ENCODE data around the gene UNC13A. TPM values are rescaled to one million over a fixed set of nuclear protein-coding genes. Genes with fewer than 3 reads are reported as not detected.

UNC13A gene
- total RNA-seq, 1 experiment from 2014 or later: 0.21 TPM

DNA sequence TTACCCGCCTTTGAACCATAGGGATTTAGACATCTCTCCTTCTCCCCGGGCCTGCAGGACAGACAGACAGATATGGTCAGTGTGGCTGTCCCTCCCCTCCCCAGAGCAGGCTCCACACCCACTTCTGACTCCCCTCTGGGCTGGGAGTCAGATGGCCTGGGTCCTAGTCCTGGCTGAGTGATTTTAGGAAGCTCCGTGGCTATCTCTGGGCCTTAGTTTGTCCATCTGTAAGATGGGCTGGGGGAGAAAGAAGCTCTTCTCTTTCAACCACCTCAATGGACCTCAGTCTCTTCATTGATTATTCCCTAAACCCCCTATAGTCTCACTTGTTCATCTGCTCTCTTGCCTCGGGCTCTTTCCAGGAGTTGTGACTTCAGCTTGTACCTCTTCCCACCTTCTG, 35.5 kb downstream of the UNC13A start:
- no TSS peak for BruUV-seq (replicated peaks)
- peaks cover 17% of the 10 kb centered on the region for H3K27me3 Mint-ChIP-seq (ENCODE audit: insufficient read depth, unreplicated experiment)
- CTCF ChIA-PET: no interaction called here

DNA sequence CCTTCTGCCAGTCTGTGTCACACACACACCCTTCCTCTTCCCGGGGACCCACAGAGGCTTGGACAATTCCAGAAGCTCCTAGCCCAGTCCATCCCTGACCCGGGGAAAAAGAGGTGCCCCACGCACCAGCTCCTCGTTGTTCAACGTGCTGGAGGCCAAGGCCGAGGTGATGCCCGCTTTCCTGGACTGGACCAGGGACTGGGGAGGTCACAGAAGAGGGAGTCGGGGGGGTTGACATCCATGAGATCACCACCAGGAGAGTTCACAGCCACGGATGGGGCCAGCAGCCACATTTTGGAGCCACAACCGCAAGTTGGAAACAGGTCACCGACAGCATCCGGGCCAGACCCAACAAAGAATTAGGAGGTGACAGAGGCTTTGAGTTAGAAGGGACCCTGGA, 39.4 kb downstream of the UNC13A start:
- intact Hi-C loops (cut with micrococcal nuclease): no loop called here
- Mint-ChIP-seq H3K4me3 (ENCODE audit: unreplicated experiment) (no peak overlapping the region), H3K27ac (ENCODE audit: low read depth, unreplicated experiment) (no peak overlapping the region), H3K9me3 (ENCODE audit: unreplicated experiment) (peaks cover under 1% of the 10 kb centered on the region), H3K4me1 (ENCODE audit: insufficient read depth, unreplicated experiment) (no peaks in the 10 kb centered on the region), H3K27me3 (ENCODE audit: insufficient read depth, unreplicated experiment) (peaks cover 19% of the 10 kb centered on the region), H3K36me3 (ENCODE audit: insufficient read depth, unreplicated experiment) (no peaks in the 10 kb centered on the region)
- CTCF ChIA-PET: interaction anchor here (1.2 kb wide), 1 partner anchor 10 kb away, joined by 3 read pairs; no protein-coding TSS in a partner anchor
- no TSS peak for BruUV-seq (replicated peaks)
- TF ChIP-seq, protein P1, sequence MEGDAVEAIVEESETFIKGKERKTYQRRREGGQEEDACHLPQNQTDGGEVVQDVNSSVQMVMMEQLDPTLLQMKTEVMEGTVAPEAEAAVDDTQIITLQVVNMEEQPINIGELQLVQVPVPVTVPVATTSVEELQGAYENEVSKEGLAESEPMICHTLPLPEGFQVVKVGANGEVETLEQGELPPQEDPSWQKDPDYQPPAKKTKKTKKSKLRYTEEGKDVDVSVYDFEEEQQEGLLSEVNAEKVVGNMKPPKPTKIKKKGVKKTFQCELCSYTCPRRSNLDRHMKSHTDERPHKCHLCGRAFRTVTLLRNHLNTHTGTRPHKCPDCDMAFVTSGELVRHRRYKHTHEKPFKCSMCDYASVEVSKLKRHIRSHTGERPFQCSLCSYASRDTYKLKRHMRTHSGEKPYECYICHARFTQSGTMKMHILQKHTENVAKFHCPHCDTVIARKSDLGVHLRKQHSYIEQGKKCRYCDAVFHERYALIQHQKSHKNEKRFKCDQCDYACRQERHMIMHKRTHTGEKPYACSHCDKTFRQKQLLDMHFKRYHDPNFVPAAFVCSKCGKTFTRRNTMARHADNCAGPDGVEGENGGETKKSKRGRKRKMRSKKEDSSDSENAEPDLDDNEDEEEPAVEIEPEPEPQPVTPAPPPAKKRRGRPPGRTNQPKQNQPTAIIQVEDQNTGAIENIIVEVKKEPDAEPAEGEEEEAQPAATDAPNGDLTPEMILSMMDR (IDR thresholded peaks at IDR 0.05; ENCODE audit: unreplicated experiment): no peak
- DNase-seq (ENCODE audit: unreplicated experiment): no peak
- POLR2A ChIA-PET: no interaction called here

More for the DNA sequence above, 35.5 kb downstream of the UNC13A start:
- intact Hi-C loops (cut with micrococcal nuclease): no loop called here
- Mint-ChIP-seq H3K4me1 (ENCODE audit: insufficient read depth, unreplicated experiment) (no peaks in the 10 kb centered on the region), H3K36me3 (ENCODE audit: insufficient read depth, unreplicated experiment) (no peaks in the 10 kb centered on the region), H3K4me3 (ENCODE audit: unreplicated experiment) (no peak overlapping the region), H3K27ac (ENCODE audit: low read depth, unreplicated experiment) (no peak overlapping the region), H3K9me3 (ENCODE audit: unreplicated experiment) (peaks cover 8% of the 10 kb centered on the region)
- no peak for DNase-seq (ENCODE audit: unreplicated experiment)
- TF ChIP-seq, protein P1 (IDR thresholded peaks at IDR 0.05; ENCODE audit: unreplicated experiment): no peak
- POLR2A ChIA-PET: no interaction called here

DNA sequence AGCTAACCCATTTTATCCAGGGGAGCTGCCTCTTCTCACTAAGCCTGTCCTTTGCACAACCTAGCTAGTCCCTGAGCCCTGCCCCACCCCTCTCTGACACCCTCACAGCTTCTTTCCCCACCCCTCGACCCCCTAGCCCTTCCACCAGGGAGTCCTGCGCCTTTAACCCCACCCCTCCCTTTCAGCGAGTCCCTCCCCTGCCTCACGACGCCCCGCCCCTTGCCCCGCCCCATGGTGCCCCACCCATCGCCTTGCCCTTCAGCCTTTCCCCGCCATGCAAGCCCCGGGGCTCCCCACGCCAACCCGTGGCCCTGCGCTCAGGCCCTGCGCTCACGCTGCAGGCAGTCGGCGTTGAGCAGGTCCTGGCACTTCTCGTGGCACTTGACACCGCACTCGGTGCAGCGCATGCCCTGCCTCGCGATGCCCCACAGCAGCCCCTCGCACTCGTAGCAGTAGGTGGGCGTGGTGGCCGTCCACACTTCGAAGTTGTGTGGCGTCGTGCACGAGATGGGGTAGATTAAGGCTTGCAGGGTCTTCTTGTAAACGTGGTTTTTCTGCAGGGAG, 40.0 kb downstream of the UNC13A start:
- CTCF ChIA-PET: interaction anchor here (0.5 to 1.2 kb wide), 2 partner anchors 10 to 112 kb away, joined by 3 read pairs; no protein-coding TSS in a partner anchor
- no peaks in the 10 kb centered on the region for H3K4me1 Mint-ChIP-seq (ENCODE audit: insufficient read depth, unreplicated experiment)
- intact Hi-C loops (cut with micrococcal nuclease): no loop called here

DNA sequence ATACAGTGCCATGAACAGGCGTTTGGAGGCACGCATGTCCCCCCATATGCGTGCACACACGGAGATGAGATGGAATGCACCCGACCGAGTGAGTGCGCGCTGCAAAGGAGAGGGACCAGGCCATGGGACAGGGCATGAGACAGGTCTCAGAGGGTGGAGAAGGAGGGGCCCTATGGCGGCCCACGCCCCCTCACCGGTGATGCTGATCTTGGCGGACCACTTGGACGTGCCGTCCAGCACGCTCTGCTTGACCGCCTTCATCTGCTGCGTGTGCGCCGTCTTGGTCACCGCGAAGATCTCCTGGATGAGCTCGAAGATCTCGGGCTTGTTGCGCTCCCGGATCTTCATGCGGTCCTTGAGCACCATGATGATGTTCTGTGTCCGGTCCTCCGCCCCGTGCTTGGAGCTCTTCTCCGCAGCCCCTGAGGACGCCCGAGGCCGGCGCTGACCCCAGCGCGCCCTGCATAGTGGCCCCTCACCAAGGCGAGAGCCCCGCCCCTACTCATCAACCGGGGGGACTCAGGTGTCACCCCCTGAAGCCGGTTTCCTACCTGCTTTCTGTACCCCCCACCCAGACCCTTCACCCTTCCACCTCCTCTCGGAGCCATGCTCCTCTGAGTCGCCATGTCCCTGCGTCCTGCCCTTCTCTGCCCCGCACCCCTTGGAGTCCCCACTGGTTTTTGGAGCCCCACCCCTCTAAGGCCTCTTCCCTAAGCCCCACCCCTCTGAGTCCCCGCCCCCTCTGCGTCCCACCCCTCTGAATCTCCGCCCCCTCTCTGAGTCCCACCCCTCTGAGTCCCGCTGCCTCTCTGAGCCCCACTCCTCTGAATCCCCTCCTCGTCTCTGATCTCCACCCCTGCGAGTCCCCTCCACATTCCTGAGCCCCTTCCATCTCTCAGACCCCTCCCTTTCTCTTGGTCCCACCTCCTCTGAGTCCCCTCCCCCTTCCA, 40.8 kb downstream of the UNC13A start:
- Mint-ChIP-seq H3K27me3 (ENCODE audit: insufficient read depth, unreplicated experiment) (peaks cover 12% of the 10 kb centered on the region), H3K4me3 (ENCODE audit: unreplicated experiment) (no peak overlapping the region), H3K27ac (ENCODE audit: low read depth, unreplicated experiment) (no peak overlapping the region), H3K36me3 (ENCODE audit: insufficient read depth, unreplicated experiment) (no peaks in the 10 kb centered on the region), H3K9me3 (ENCODE audit: unreplicated experiment) (no peaks in the 10 kb centered on the region), H3K4me1 (ENCODE audit: insufficient read depth, unreplicated experiment) (no peaks in the 10 kb centered on the region)
- no TSS peak for BruUV-seq (replicated peaks)
- CTCF ChIA-PET: interaction anchor here (0.5 to 1.2 kb wide), 2 partner anchors 9 to 113 kb away, joined by 3 read pairs; no protein-coding TSS in a partner anchor
- intact Hi-C loops (cut with micrococcal nuclease): no loop called here
- POLR2A ChIA-PET: no interaction called here
- TF ChIP-seq, protein P1 (IDR thresholded peaks at IDR 0.05; ENCODE audit: unreplicated experiment): no peak
- no peak for DNase-seq (ENCODE audit: unreplicated experiment)

More for the DNA sequence above, 40.0 kb downstream of the UNC13A start:
- Mint-ChIP-seq H3K4me3 (ENCODE audit: unreplicated experiment) (no peak overlapping the region), H3K9me3 (ENCODE audit: unreplicated experiment) (no peaks in the 10 kb centered on the region), H3K27ac (ENCODE audit: low read depth, unreplicated experiment) (no peak overlapping the region), H3K36me3 (ENCODE audit: insufficient read depth, unreplicated experiment) (no peaks in the 10 kb centered on the region), H3K27me3 (ENCODE audit: insufficient read depth, unreplicated experiment) (peaks cover 19% of the 10 kb centered on the region)
- BruUV-seq (replicated peaks): no TSS peak
- no peak for DNase-seq (ENCODE audit: unreplicated experiment)
- POLR2A ChIA-PET: no interaction called here
- TF ChIP-seq, protein P1 (IDR thresholded peaks at IDR 0.05; ENCODE audit: unreplicated experiment): no peak
